Measurements from ENCODE around the gene PTPN18.
"Not testable (repeated sequence)": the region's sequence is repeated elsewhere in the genome, so short reads cannot be mapped to it uniquely, and the experiment has no call there.

Gene PTPN18

GRCh38 chr2:130319536-130319935 is 36.3 kb upstream of the PTPN18 start:
- TF ChIP-seq CTCF (IDR thresholded peaks at IDR 0.05; ENCODE audit: borderline replicate concordance, insufficient read depth, low read depth, low read length) = no peak
- H3K4me3 ChIP-seq (ENCODE audit: low read depth, low read length) = no peak overlapping the region

DNA sequence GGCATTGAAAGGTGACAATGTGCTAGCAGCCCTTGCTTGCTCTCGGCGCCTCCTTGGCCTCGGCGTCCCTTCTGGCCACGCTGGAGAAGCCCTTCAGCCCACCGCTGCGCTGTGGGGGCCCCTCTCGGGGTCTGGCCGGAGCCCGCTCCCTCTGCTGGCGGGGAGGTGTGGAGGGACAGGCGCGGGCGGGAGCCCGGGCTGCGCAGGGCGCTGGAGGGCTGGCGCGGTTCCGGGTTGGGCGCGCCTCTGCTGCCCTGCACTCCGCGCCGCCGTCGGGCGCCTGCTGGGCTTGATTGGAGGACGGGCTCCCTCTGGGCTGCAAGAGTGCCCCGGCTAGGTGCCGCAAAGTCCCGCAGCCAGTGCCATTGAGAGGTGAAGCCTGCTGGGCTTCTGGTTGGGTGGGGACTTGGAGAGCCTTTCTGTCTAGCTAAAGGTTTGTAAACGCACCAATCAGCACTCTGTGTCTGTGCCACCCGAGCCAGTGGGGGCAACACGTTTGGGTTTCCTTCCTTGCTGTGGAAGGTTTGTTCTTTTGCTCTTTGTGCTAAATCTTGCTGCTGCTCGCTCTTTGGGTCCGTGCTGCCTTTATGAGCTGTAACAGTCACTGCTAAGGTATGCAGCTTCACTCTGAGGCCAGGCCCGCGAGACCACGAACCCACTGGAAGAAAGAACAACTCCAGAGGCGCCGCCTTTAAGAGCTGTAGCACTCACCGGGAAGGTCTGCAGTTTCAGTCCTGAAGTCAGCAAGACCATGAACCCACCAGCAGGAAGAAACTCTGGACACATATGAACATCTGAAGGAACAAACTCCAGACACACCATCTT is 27.9 kb upstream of the PTPN18 start:
- H3K4me3 ChIP-seq (ENCODE audit: low read depth, low read length) = no peak overlapping the region
- no peak for TF ChIP-seq CTCF (IDR thresholded peaks at IDR 0.05; ENCODE audit: borderline replicate concordance, insufficient read depth, low read depth, low read length)

GRCh38 chr2:130328710-130329109 is 27.1 kb upstream of the PTPN18 start:
- no peak for TF ChIP-seq CTCF (IDR thresholded peaks at IDR 0.05; ENCODE audit: borderline replicate concordance, insufficient read depth, low read depth, low read length)
- no peak overlapping the region for H3K4me3 ChIP-seq (ENCODE audit: low read depth, low read length)

DNA sequence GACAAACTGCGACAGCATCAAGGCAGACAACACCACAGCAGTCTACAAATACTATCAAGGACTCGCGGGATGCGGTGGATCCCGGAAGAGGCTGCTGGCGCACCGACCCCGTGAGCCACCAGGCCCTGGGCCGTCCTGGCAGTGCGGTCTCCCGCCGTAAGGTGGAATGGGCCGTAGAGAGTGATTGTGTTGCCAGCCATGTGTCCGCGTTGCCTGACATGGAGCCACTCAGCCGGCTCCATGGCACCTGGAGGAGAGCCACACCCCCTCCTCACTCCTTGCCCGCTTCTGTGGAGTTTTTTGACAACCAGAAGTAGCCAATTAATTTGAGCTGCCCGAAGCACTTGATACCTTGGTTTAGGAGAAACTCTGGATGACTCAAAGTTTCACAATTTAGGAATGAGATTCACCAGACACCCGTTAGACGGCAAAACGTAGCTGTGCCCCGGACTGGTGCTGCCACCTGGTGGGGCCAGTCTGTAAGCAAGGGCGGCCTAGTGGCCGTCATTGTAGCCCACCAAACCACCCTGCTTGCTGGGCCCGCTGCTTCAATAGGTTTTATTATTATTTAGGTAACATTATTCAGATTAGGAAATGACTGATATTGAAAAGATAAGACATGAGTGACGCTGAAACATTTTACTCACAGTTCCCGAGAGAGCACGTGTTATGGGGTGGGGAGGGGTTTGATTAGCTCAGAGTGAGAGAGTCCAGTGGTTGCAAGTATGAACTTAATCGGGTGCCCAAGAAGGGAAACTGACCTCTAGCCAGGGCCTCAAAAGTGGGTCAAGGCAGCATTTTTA is 23.4 kb upstream of the PTPN18 start:
- no peak overlapping the region for H3K4me3 ChIP-seq (ENCODE audit: low read depth, low read length)
- peak; percentile 92 for TF ChIP-seq CTCF (IDR thresholded peaks at IDR 0.05; ENCODE audit: borderline replicate concordance, insufficient read depth, low read depth, low read length)

GRCh38 chr2:130333253-130333652 is 22.6 kb upstream of the PTPN18 start:
- H3K4me3 ChIP-seq (ENCODE audit: low read depth, low read length) = not testable (repeated sequence)

- TF ChIP-seq CTCF (IDR thresholded peaks at IDR 0.05; ENCODE audit: borderline replicate concordance, insufficient read depth, low read depth, low read length) = no peak
- no peak overlapping the region for H3K4me3 ChIP-seq (ENCODE audit: low read depth, low read length)
These were observed 21.8 kb upstream of the PTPN18 start for GRCh38 chr2:130334026-130334425.

- no peak for TF ChIP-seq CTCF (IDR thresholded peaks at IDR 0.05; ENCODE audit: borderline replicate concordance, insufficient read depth, low read depth, low read length)
- H3K4me3 ChIP-seq (ENCODE audit: low read depth, low read length) = no peak overlapping the region
These were observed 20.6 kb upstream of the PTPN18 start for GRCh38 chr2:130335226-130335625.
